Measurements from ENCODE around the gene KRTAP10-4. TPM values are rescaled to one million over a fixed set of nuclear protein-coding genes. Genes with fewer than 3 reads are reported as not detected.

Gene KRTAP10-4
- total and polyA plus RNA-seq, 2 experiments from 2014 or later: not detected

GRCh38 chr21:44606495-44606894 is 33.0 kb downstream of the KRTAP10-4 start:
- H3K4me1 Mint-ChIP-seq: no peaks in the 10 kb centered on the region; the same call in 2 of the 3 replicates
- Histone ChIP-seq H3K79me2 (replicated peaks; ENCODE audit: insufficient read depth) (no peaks in the 10 kb centered on the region), H3K36me3 (ENCODE audit: insufficient read depth) (0 out of 2 replicates have a peak, but pooled peaks cover 4% of the 10 kb centered on the region), H3K4me1 (ENCODE audit: insufficient read depth) (no peaks in the 10 kb centered on the region), H3K4me3 (no peak overlapping the region), H3K27me3 (ENCODE audit: insufficient read depth) (no peaks in the 10 kb centered on the region), H3F3A (replicated peaks; ENCODE audit: low read depth) (no peaks in the 10 kb centered on the region), H4K20me1 (replicated peaks; ENCODE audit: insufficient read depth) (no peaks in the 10 kb centered on the region), H3K27ac (ENCODE audit: low read depth) (no peak overlapping the region), H3K9me2 (ENCODE audit: insufficient read depth) (no peaks in the 10 kb centered on the region), H2AFZ (no peak overlapping the region), H3K4me2 (no peak overlapping the region)
- peaks cover 3% of the 10 kb centered on the region for H3K27me3 Mint-ChIP-seq (ENCODE audit: insufficient read depth, low read depth, poor library complexity)
- H3K4me3 Mint-ChIP-seq: no peak overlapping the region
- H3K36me3 Mint-ChIP-seq (ENCODE audit: low read depth): peaks cover 16% of the 10 kb centered on the region
- no peak for TF ChIP-seq ETS1 (IDR thresholded peaks at IDR 0.05)
- no peak for TF ChIP-seq REST (IDR thresholded peaks at IDR 0.05; ENCODE audit: unreplicated experiment)
- no peak for TF ChIP-seq STAT1 (IDR thresholded peaks at IDR 0.05; ENCODE audit: unreplicated experiment)
- TF ChIP-seq NANOG (IDR thresholded peaks at IDR 0.05; ENCODE audit: borderline replicate concordance): no peak
- no peak for TF ChIP-seq ZNF462 (CRISPR knock-in tag; IDR thresholded peaks at IDR 0.05)
- TF ChIP-seq CREB1 (CRISPR knock-in tag; IDR thresholded peaks at IDR 0.05; ENCODE audit: low read depth): no peak
- no peak for TF ChIP-seq CTCF (conservative IDR thresholded peaks at IDR 0.05; ENCODE audit: low read depth in 2 of 2)
- TF ChIP-seq EZH2phosphoT487 (IDR thresholded peaks at IDR 0.05; ENCODE audit: unreplicated experiment): no peak
- no peak for TF ChIP-seq POLR2AphosphoS5 (IDR thresholded peaks at IDR 0.05; ENCODE audit: low read depth)
- no peak for TF ChIP-seq ZNF331 (CRISPR knock-in tag; IDR thresholded peaks at IDR 0.05; ENCODE audit: low read depth)
- no peak for ATAC-seq
- H3K27ac Mint-ChIP-seq: no peak overlapping the region
- no peak for DNase-seq (ENCODE audit: low spot score)
- H3K9me3 Mint-ChIP-seq: peaks cover 34% of the 10 kb centered on the region

Data from GM23338 (cell line).